Endodermal cell (in vitro differentiated cells): Measurements from ENCODE around the gene MAGI3. TPM values are rescaled to one million over a fixed set of nuclear protein-coding genes. Genes with fewer than 3 reads are reported as not detected.

ENCODE experiments used
- DNase-seq: peaks from one replicate; pipeline ENCODE4 v3.0.0-alpha.2; 2017
- H3K27ac ChIP-seq: 2 replicates; pipeline ENCODE4 v1.5.1; 2013; ENCODE audit warnings: mild to moderate bottlenecking, low read depth, low read length, moderate library complexity
- H3K27me3 ChIP-seq: 2 replicates; pipeline ENCODE4 v1.6.1; 2013; ENCODE audit warnings: mild to moderate bottlenecking, low read length, moderate library complexity; ENCODE audit not compliant: insufficient read depth, control insufficient read depth, poor library complexity, severe bottlenecking
- H3K36me3 ChIP-seq: 2 replicates; pipeline ENCODE4 v1.7.0; 2013; ENCODE audit warnings: mild to moderate bottlenecking, low read length, moderate library complexity; ENCODE audit not compliant: control insufficient read depth, insufficient read depth
- H3K4me1 ChIP-seq: one replicate; pipeline ENCODE4 v1.7.0; 2013; ENCODE audit warnings: low read length; ENCODE audit not compliant: control insufficient read depth, insufficient read depth
- H3K4me3 ChIP-seq: 2 replicates; pipeline ENCODE4 v1.5.1; 2013; ENCODE audit warnings: mild to moderate bottlenecking, low read length, moderate library complexity
- H3K9ac ChIP-seq: 2 replicates; pipeline ENCODE4 v1.6.1; 2013; ENCODE audit warnings: mild to moderate bottlenecking, low read length, moderate library complexity; ENCODE audit not compliant: poor library complexity, severe bottlenecking; ENCODE audit errors: extremely low read depth
- H3K9me3 ChIP-seq: 2 replicates; pipeline ENCODE4 v1.6.1; 2013; ENCODE audit warnings: mild to moderate bottlenecking, low read length, moderate library complexity; ENCODE audit not compliant: control insufficient read depth
- H3K27ac Mint-ChIP-seq: 2 replicates; pipeline ENCODE4 v1.8.0; 2020; ENCODE audit warnings: mixed read lengths
- H3K27me3 Mint-ChIP-seq: 2 replicates; pipeline ENCODE4 v1.8.0; 2021; ENCODE audit warnings: mild to moderate bottlenecking, mixed read lengths; ENCODE audit not compliant: insufficient read depth
- H3K36me3 Mint-ChIP-seq: 2 replicates; pipeline ENCODE4 v1.8.0; 2020; ENCODE audit warnings: low read depth, mixed read lengths
- H3K4me1 Mint-ChIP-seq: 2 replicates; pipeline ENCODE4 v1.8.0; 2020; ENCODE audit warnings: mixed read lengths
- H3K4me3 Mint-ChIP-seq: 2 replicates; pipeline ENCODE4 v1.8.0; 2020; ENCODE audit warnings: mild to moderate bottlenecking, moderate library complexity, mixed read lengths
- H3K9me3 Mint-ChIP-seq: 2 replicates; pipeline ENCODE4 v1.8.0; 2020; ENCODE audit warnings: mild to moderate bottlenecking, mixed read lengths
- WGBS, 2 experiments: methylation state at CpG; one replicate each; pipeline versions ENCODE4 v1.1.5 to v1.1.7; 2013; ENCODE audit warnings: missing lambda C conversion rate in 2 of 2, mixed read lengths in 1 of 2; ENCODE audit not compliant: insufficient coverage in 1 of 2, insufficient read length in 1 of 2; 5-methylcytosine and 5-hydroxymethylcytosine counted together
- total RNA-seq, 2 donors: library from RNA; stranded (reverse); fragmentation: NEBNext Ultra II Directional in 1 of 2; extraction: Animal tissue kit (Norgen Biotek cat#: 25700) in 1 of 2; gene quantifications; 2 replicates in 1 of 2; 3 replicates in 1 of 2; pipeline ENCODE4 v1.2.1, GENCODE V29; 2021
- TF ChIP-seq, protein P1 (sequence below): fragments of 200-600 bp; sonication (generic); conservative IDR thresholded peaks from 2 replicates; pipeline ENCODE4 v1.5.0; 2021; ENCODE audit warnings: antibody characterized with exemption, mild to moderate bottlenecking

Gene MAGI3
- total RNA-seq, 2 donors from 2014 or later: 27.1 to 27.4 TPM

GRCh38 chr1:113692342-113692741, 302.0 kb downstream of the MAGI3 start:
- TF ChIP-seq, protein P1, sequence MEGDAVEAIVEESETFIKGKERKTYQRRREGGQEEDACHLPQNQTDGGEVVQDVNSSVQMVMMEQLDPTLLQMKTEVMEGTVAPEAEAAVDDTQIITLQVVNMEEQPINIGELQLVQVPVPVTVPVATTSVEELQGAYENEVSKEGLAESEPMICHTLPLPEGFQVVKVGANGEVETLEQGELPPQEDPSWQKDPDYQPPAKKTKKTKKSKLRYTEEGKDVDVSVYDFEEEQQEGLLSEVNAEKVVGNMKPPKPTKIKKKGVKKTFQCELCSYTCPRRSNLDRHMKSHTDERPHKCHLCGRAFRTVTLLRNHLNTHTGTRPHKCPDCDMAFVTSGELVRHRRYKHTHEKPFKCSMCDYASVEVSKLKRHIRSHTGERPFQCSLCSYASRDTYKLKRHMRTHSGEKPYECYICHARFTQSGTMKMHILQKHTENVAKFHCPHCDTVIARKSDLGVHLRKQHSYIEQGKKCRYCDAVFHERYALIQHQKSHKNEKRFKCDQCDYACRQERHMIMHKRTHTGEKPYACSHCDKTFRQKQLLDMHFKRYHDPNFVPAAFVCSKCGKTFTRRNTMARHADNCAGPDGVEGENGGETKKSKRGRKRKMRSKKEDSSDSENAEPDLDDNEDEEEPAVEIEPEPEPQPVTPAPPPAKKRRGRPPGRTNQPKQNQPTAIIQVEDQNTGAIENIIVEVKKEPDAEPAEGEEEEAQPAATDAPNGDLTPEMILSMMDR: no peak
- Histone ChIP-seq H3K27me3 (no peaks in the 10 kb centered on the region), H3K27ac (no peak overlapping the region), H3K36me3 (peaks cover 49% of the 10 kb centered on the region), H3K9ac (no peak overlapping the region), H3K4me1 (no peaks in the 10 kb centered on the region), H3K4me3 (no peak overlapping the region), H3K9me3 (peaks cover 51% of the 10 kb centered on the region)
- Mint-ChIP-seq H3K27ac (no peak overlapping the region), H3K4me1 (no peaks in the 10 kb centered on the region), H3K27me3 (no peaks in the 10 kb centered on the region), H3K4me3 (no peak overlapping the region), H3K36me3 (peaks cover 76% of the 10 kb centered on the region), H3K9me3 (peaks cover 45% of the 10 kb centered on the region)
- WGBS, 2 experiments: 96 to 100% methylated on average over 1 to 2 of the region's 2 CpGs
- DNase-seq: no peak

- Histone ChIP-seq H3K4me3 (no peak overlapping the region), H3K36me3 (peaks cover 52% of the 10 kb centered on the region), H3K9me3 (peaks cover 51% of the 10 kb centered on the region), H3K4me1 (no peaks in the 10 kb centered on the region), H3K27ac (no peak overlapping the region), H3K27me3 (no peaks in the 10 kb centered on the region), H3K9ac (no peak overlapping the region)
- WGBS, 2 experiments: 94 to 100% methylated on average over 4 of the region's 4 CpGs
- H3K27me3 Mint-ChIP-seq: no peaks in the 10 kb centered on the region
- no peak overlapping the region for H3K27ac Mint-ChIP-seq
- no peaks in the 10 kb centered on the region for H3K4me1 Mint-ChIP-seq
- peaks cover 82% of the 10 kb centered on the region for H3K36me3 Mint-ChIP-seq
- H3K4me3 Mint-ChIP-seq: no peak overlapping the region
- H3K9me3 Mint-ChIP-seq: peaks cover 45% of the 10 kb centered on the region
- TF ChIP-seq, protein P1: no peak
- no peak for DNase-seq
These were observed 302.6 kb downstream of the MAGI3 start for GRCh38 chr1:113692824-113693431.

DNA sequence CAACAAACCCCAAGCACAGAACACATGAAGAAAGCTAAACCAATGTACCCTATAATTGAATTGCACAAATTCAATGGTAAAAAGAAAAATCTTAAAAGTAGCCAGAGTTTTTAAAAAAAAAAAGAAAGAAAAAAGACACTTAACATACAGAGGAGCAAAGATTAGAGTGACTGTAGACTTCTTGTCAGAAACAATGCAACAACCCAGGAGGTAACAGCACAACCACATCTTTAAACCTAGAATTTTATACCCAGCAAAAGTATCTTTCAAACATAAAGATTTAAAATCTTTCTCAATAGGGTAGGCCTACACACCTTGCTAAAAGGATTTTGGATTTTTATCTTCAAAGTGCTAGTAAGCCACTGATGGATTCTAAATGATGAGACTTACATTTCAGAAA, 304.6 kb downstream of the MAGI3 start:
- Mint-ChIP-seq H3K9me3 (peaks cover 36% of the 10 kb centered on the region), H3K27ac (no peak overlapping the region), H3K27me3 (no peaks in the 10 kb centered on the region), H3K4me1 (no peaks in the 10 kb centered on the region), H3K4me3 (no peak overlapping the region), H3K36me3 (peaks cover 87% of the 10 kb centered on the region)
- no peaks in the 10 kb centered on the region for H3K4me1 ChIP-seq
- TF ChIP-seq, protein P1: no peak
- H3K9ac ChIP-seq: no peak overlapping the region
- H3K4me3 ChIP-seq: peak overlapping the region; percentile 4
- H3K9me3 ChIP-seq: peaks cover 37% of the 10 kb centered on the region
- H3K36me3 ChIP-seq: peaks cover 51% of the 10 kb centered on the region
- H3K27ac ChIP-seq: no peak overlapping the region
- no peaks in the 10 kb centered on the region for H3K27me3 ChIP-seq
- DNase-seq: no peak
